ENCODE data around the gene DCHS1. TPM values are rescaled to one million over a fixed set of nuclear protein-coding genes. Genes with fewer than 3 reads are reported as not detected.
A peak's percentile ranks its signal among the peaks of the same experiment; 100 is the strongest.

The DCHS1 gene
- total and polyA plus RNA-seq, 2 experiments from 2014 or later = 1.1 to 6.4 TPM

GRCh38 chr11:6652182-6652581, 3.4 kb downstream of the DCHS1 start:
- H3K9me3 ChIP-seq (ENCODE audit: low read depth) = no peaks in the 10 kb centered on the region
- H3K9ac ChIP-seq = no peak overlapping the region
- no peaks in the 10 kb centered on the region for H3K79me2 ChIP-seq (ENCODE audit: insufficient read depth)
- WGBS, 2 experiments (ENCODE audit: low coverage in 1 of 2, low lambda C conversion rate in 2 of 2, missing lambda C conversion rate in 2 of 2) = 60 to 64% methylated on average over 3 of the region's 3 CpGs
- peaks cover 25% of the 10 kb centered on the region for H3F3A ChIP-seq (ENCODE audit: insufficient read depth)
- H2AFZ ChIP-seq = no peak overlapping the region
- H3K4me2 ChIP-seq (ENCODE audit: unreplicated experiment) = no peak overlapping the region
- in situ Hi-C loops (cut with MboI) = no loop called here
- no peaks in the 10 kb centered on the region for H3K36me3 ChIP-seq (ENCODE audit: low read depth)
- DNase-seq = no peak
- peaks cover 6% of the 10 kb centered on the region for H3K4me1 ChIP-seq (ENCODE audit: insufficient read depth)
- H3K9me2 ChIP-seq (ENCODE audit: insufficient read depth) = no peaks in the 10 kb centered on the region
- TF ChIP-seq EZH2phosphoT487 (IDR thresholded peaks at IDR 0.05; ENCODE audit: insufficient read depth, low read depth) (no peak), EZH2 (IDR thresholded peaks at IDR 0.05; ENCODE audit: insufficient read depth, poor library complexity, severe bottlenecking) (no peak)
- H3K4me3 ChIP-seq = no peak overlapping the region
- no peaks in the 10 kb centered on the region for H4K20me1 ChIP-seq (ENCODE audit: insufficient read depth)
- 0 out of 2 replicates have a peak, but pooled peaks cover 4% of the 10 kb centered on the region for H3K27me3 ChIP-seq (replicated peaks; ENCODE audit: insufficient read depth)
- no peak overlapping the region for H3K27ac ChIP-seq

DNA sequence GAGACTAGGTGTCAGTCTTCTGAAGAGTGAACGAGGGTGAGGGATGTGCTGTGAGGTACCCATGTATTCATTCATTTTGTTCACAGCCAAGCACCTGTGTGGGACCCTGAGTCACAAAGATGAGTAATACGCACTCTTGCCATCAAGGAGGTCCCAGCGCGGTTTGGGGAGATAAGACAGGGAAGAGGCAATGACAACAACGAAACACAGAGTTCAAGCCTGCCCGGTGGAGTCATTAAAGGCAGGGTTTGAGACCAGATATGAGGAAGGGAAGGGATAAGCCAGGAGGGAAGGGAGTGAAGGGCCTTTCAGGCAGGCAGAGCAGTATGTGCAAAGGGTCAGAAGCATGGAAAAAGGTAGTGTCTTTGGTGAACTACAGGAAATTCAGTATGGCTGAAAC, 4.6 kb downstream of the DCHS1 start:
- H3K4me1 ChIP-seq (ENCODE audit: insufficient read depth) = peaks cover 18% of the 10 kb centered on the region
- H3K4me3 ChIP-seq = no peak overlapping the region
- peaks cover 20% of the 10 kb centered on the region for H3F3A ChIP-seq (ENCODE audit: insufficient read depth)
- H3K79me2 ChIP-seq (ENCODE audit: insufficient read depth) = no peaks in the 10 kb centered on the region
- H3K27me3 ChIP-seq (replicated peaks; ENCODE audit: insufficient read depth) = no peaks in the 10 kb centered on the region
- 68 to 74% methylated on average over 6 of the region's 6 CpGs for WGBS, 2 experiments (ENCODE audit: low coverage in 1 of 2, low lambda C conversion rate in 2 of 2, missing lambda C conversion rate in 2 of 2)
- in situ Hi-C loops (cut with MboI) = no loop called here
- no peaks in the 10 kb centered on the region for H3K36me3 ChIP-seq (ENCODE audit: low read depth)
- no peaks in the 10 kb centered on the region for H3K9me3 ChIP-seq (ENCODE audit: low read depth)
- DNase-seq = peak; percentile 20
- no peak for TF ChIP-seq EZH2 (IDR thresholded peaks at IDR 0.05; ENCODE audit: insufficient read depth, poor library complexity, severe bottlenecking)
- TF ChIP-seq EZH2phosphoT487 (IDR thresholded peaks at IDR 0.05; ENCODE audit: insufficient read depth, low read depth) = no peak
- no peak overlapping the region for H3K4me2 ChIP-seq (ENCODE audit: unreplicated experiment)
- H3K9me2 ChIP-seq (ENCODE audit: insufficient read depth) = no peaks in the 10 kb centered on the region
- H4K20me1 ChIP-seq (ENCODE audit: insufficient read depth) = no peaks in the 10 kb centered on the region
- H3K27ac ChIP-seq = no peak overlapping the region
- no peak overlapping the region for H3K9ac ChIP-seq
- no peak overlapping the region for H2AFZ ChIP-seq

DNA sequence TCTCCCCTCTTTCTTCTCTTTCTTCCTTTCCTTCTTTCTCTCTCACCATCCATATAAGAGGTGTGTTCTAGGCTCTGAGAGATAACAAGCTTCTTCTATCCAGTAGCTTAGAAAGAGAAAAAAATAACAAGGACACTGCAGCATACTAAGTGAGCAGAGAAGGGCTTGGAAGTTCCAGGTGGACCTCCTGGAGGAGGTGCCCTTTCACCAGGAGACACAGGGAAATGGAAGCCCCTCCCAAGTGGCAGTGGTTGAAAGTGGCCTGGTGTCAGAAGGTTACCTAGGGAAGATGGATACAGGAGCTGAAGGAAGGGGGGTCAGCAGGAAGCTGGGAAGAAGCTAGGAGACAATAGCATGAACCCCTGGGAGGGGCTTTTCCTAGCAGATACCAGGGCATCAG, 5.5 kb downstream of the DCHS1 start:
- Histone ChIP-seq H2AFZ (no peak overlapping the region), H3K4me3 (no peak overlapping the region), H3K4me1 (ENCODE audit: insufficient read depth) (peaks cover 23% of the 10 kb centered on the region), H4K20me1 (ENCODE audit: insufficient read depth) (no peaks in the 10 kb centered on the region), H3K9ac (no peak overlapping the region), H3F3A (ENCODE audit: insufficient read depth) (peaks cover 23% of the 10 kb centered on the region), H3K9me3 (ENCODE audit: low read depth) (no peaks in the 10 kb centered on the region), H3K4me2 (ENCODE audit: unreplicated experiment) (no peak overlapping the region), H3K79me2 (ENCODE audit: insufficient read depth) (no peaks in the 10 kb centered on the region), H3K27ac (no peak overlapping the region), H3K36me3 (ENCODE audit: low read depth) (no peaks in the 10 kb centered on the region), H3K9me2 (ENCODE audit: insufficient read depth) (no peaks in the 10 kb centered on the region), H3K27me3 (replicated peaks; ENCODE audit: insufficient read depth) (no peaks in the 10 kb centered on the region)
- DNase-seq = no peak
- TF ChIP-seq EZH2phosphoT487 (IDR thresholded peaks at IDR 0.05; ENCODE audit: insufficient read depth, low read depth) (no peak), EZH2 (IDR thresholded peaks at IDR 0.05; ENCODE audit: insufficient read depth, poor library complexity, severe bottlenecking) (no peak)
- in situ Hi-C loops (cut with MboI) = no loop called here

- H3K36me3 ChIP-seq (ENCODE audit: low read depth) = no peaks in the 10 kb centered on the region
- H3K9ac ChIP-seq = no peak overlapping the region
- 17 to 18% methylated on average over 1 of the region's 1 CpG for WGBS, 2 experiments (ENCODE audit: low coverage in 1 of 2, low lambda C conversion rate in 2 of 2, missing lambda C conversion rate in 2 of 2)
- H3K9me3 ChIP-seq (ENCODE audit: low read depth) = no peaks in the 10 kb centered on the region
- H3K4me1 ChIP-seq (ENCODE audit: insufficient read depth) = peaks cover 23% of the 10 kb centered on the region
- no peaks in the 10 kb centered on the region for H3K27me3 ChIP-seq (replicated peaks; ENCODE audit: insufficient read depth)
- H3K79me2 ChIP-seq (ENCODE audit: insufficient read depth) = no peaks in the 10 kb centered on the region
- H3K9me2 ChIP-seq (ENCODE audit: insufficient read depth) = no peaks in the 10 kb centered on the region
- no peak overlapping the region for H3K4me2 ChIP-seq (ENCODE audit: unreplicated experiment)
- in situ Hi-C loops (cut with MboI) = no loop called here
- H3K27ac ChIP-seq = no peak overlapping the region
- no peaks in the 10 kb centered on the region for H4K20me1 ChIP-seq (ENCODE audit: insufficient read depth)
- H2AFZ ChIP-seq = no peak overlapping the region
- H3F3A ChIP-seq (ENCODE audit: insufficient read depth) = peaks cover 23% of the 10 kb centered on the region
- TF ChIP-seq EZH2 (IDR thresholded peaks at IDR 0.05; ENCODE audit: insufficient read depth, poor library complexity, severe bottlenecking) (no peak), EZH2phosphoT487 (IDR thresholded peaks at IDR 0.05; ENCODE audit: insufficient read depth, low read depth) (no peak)
- no peak overlapping the region for H3K4me3 ChIP-seq
- DNase-seq = no peak
Observed at GRCh38 chr11:6648501-6648900, 7.1 kb downstream of the DCHS1 start.

DNA sequence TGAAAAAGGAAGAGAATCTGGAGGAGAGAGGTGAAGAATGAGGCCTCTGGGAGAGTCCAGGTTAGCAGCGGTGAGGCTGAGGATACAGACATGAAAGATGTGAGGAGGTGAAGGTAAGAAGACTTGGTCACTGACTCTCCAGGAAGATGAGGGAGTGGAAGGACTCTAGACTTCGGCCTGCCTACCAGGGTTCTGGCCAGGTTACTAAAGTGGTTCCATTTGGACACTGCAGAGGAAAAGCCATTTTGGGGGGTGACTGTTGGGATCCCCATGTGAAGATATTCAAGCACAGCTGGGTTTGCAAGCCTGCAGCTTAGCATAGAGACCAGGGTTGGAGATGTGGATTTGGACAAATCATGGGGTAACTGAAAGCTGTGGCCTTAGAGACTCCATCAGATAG, 7.8 kb downstream of the DCHS1 start:
- H3K9ac ChIP-seq = 0 out of 2 replicates have a peak overlapping the region, but pooled peaks have one; percentile 31
- 92 to 100% methylated on average over 2 of the region's 2 CpGs for WGBS, 2 experiments (ENCODE audit: low coverage in 1 of 2, low lambda C conversion rate in 2 of 2, missing lambda C conversion rate in 2 of 2)
- no peaks in the 10 kb centered on the region for H3K36me3 ChIP-seq (ENCODE audit: low read depth)
- no peaks in the 10 kb centered on the region for H3K9me2 ChIP-seq (ENCODE audit: insufficient read depth)
- H3K27me3 ChIP-seq (replicated peaks; ENCODE audit: insufficient read depth) = no peaks in the 10 kb centered on the region
- H3K4me3 ChIP-seq = no peak overlapping the region
- no peaks in the 10 kb centered on the region for H4K20me1 ChIP-seq (ENCODE audit: insufficient read depth)
- H3K9me3 ChIP-seq (ENCODE audit: low read depth) = no peaks in the 10 kb centered on the region
- H3K27ac ChIP-seq = peak overlapping the region; percentile 39
- H3K79me2 ChIP-seq (ENCODE audit: insufficient read depth) = no peaks in the 10 kb centered on the region
- TF ChIP-seq EZH2phosphoT487 (IDR thresholded peaks at IDR 0.05; ENCODE audit: insufficient read depth, low read depth) (no peak), EZH2 (IDR thresholded peaks at IDR 0.05; ENCODE audit: insufficient read depth, poor library complexity, severe bottlenecking) (no peak)
- peaks cover 23% of the 10 kb centered on the region for H3K4me1 ChIP-seq (ENCODE audit: insufficient read depth)
- H2AFZ ChIP-seq = peak overlapping the region; percentile 76
- DNase-seq = no peak
- peaks cover 18% of the 10 kb centered on the region; the same call in 1 of the 2 replicates for H3F3A ChIP-seq (ENCODE audit: insufficient read depth)
- peak overlapping the region; percentile 66 for H3K4me2 ChIP-seq (ENCODE audit: unreplicated experiment)
- in situ Hi-C loops (cut with MboI) = no loop called here
